ENCODE measurements around the gene NOS3.

NOS3 gene

DNA sequence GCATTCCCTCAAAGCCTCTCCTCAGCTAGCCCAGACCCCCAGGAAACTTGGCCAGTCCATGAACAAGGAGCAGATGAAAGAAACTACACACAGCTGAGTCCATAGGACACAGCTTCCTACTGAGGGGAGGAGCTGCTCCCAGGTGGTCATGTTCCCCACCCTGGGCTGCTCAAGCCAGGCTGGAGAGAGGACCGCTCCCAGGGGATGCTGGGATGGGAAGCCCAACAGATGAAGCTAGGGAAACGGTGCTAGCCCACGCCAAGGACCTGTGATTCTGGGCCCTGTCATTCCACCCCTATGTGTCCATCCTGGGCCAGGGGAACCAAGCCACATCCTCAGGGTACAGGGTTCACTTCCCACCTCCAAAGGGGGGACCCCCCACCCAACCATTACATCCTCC lies 31.7 kb upstream of the NOS3 start:
- POLR2A ChIA-PET = no interaction called here
- TF ChIP-seq, protein P1, sequence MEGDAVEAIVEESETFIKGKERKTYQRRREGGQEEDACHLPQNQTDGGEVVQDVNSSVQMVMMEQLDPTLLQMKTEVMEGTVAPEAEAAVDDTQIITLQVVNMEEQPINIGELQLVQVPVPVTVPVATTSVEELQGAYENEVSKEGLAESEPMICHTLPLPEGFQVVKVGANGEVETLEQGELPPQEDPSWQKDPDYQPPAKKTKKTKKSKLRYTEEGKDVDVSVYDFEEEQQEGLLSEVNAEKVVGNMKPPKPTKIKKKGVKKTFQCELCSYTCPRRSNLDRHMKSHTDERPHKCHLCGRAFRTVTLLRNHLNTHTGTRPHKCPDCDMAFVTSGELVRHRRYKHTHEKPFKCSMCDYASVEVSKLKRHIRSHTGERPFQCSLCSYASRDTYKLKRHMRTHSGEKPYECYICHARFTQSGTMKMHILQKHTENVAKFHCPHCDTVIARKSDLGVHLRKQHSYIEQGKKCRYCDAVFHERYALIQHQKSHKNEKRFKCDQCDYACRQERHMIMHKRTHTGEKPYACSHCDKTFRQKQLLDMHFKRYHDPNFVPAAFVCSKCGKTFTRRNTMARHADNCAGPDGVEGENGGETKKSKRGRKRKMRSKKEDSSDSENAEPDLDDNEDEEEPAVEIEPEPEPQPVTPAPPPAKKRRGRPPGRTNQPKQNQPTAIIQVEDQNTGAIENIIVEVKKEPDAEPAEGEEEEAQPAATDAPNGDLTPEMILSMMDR (IDR thresholded peaks at IDR 0.05; ENCODE audit: insufficient read depth, low read length, missing control alignments) = no peak
- DNase-seq (ENCODE audit: low read depth, low spot score) = no peak
- H3K4me3 ChIP-seq (ENCODE audit: low read depth, low read length) = no peak overlapping the region
- CTCF ChIA-PET = interaction anchor here (0.8 to 7.8 kb wide), 5 partner anchors 25 to 152 kb away, joined by 3 to 87 read pairs (median 4); no protein-coding TSS in a partner anchor

DNA sequence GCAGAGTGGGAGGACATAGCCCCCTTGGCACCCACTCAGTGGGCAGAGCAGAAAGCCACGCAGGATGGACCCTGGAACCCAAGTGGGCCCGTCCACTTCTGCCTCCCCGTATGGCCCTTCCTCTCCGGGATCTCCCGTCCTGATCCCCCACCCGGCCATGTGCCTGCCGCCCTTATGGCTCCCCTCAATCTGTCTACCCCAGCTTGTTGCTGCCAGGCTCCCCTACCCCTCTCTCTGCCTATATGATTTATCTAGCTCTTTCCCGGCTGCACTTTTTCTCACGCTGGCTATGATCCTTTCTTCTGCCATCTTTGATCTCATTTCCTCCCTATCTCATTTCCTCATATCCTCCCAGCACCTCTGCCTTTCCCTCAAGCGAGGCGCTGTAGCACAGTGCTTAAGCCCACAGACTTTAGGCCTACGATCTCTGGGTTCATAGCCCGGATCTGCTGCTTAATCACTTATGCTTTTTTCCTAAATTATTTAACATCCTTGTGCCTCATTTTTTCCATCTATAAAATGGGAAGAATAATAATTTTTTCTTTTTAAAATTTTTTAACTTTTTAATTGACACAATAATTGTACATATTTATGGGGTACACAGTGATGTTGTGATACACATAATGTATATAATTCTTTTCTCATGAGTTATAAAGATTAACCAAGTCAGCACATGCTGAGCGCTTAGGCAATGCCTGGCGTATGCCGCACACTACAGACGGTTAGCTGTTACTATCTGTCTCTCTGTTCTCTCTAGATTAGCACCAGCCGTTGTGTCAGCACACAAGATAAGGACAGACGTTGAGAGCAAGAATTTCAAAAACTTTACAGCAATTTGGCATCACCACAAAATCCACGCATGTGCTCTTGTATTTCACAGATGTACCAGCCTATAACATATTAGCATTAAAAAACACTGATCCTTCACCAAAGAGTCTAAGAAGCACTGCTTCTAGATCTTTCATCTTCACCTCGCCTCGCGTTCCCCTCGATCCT lies 30.8 kb upstream of the NOS3 start:
- DNase-seq (ENCODE audit: low read depth, low spot score) = no peak
- no peak overlapping the region for H3K4me3 ChIP-seq (ENCODE audit: low read depth, low read length)
- POLR2A ChIA-PET = interaction anchor here (1.1 kb wide), 1 partner anchor 79 kb away, joined by 3 read pairs; no protein-coding TSS in a partner anchor
- CTCF ChIA-PET = interaction anchor here (0.7 to 7.8 kb wide), 10 partner anchors 8 to 210 kb away, joined by 3 to 87 read pairs (median 4); no protein-coding TSS in a partner anchor
- TF ChIP-seq, protein P1 (IDR thresholded peaks at IDR 0.05; ENCODE audit: insufficient read depth, low read length, missing control alignments) = no peak

DNA sequence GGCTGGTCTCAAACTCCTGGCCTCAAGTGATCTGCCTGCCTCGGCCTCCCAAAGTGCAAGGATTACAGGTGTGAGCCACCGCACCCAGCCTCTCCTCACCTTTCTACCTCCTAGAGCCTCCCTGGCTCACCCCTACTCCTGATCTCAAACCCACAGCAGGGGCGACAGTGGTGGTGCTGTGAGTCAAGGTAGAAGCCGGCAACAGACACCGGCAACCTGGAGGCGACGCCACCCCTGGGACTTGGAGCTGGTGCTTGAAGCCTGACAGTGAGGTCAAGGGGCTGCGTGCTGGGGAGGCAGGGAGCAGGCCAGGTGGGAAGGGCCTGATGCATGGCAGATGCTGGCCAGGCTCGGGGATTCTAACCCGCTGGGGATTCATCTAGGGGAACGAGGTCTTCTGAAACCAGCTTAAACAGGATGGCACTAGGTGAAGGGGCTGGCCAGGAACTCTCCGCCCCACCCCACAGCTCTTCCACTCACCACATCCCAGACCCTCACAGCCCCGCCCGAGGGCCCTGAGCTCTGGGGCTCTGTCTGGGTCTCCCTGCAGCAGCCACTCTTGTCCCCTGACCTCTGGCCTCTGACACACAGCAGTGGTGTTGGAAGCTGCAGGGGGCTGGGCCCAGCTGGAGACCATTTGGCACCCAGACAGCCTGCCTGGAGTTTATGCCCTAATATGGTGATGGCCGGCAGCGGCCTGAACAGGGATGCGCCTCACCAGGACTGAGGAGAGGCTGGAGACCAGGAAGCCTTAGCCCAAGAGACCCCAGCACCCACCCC lies 29.1 kb upstream of the NOS3 start:
- H3K4me3 ChIP-seq (ENCODE audit: low read depth, low read length) = no peak overlapping the region
- DNase-seq (ENCODE audit: low read depth, low spot score) = no peak
- ChIA-PET CTCF (interaction anchor here (0.8 to 7.8 kb wide), 17 partner anchors 8 to 217 kb away, joined by 3 to 87 read pairs (median 7); no protein-coding TSS in a partner anchor), POLR2A (interaction anchor here (1.0 to 1.1 kb wide), 2 partner anchors 78 to 148 kb away, joined by 3 read pairs; no protein-coding TSS in a partner anchor)
- TF ChIP-seq, protein P1 (IDR thresholded peaks at IDR 0.05; ENCODE audit: insufficient read depth, low read length, missing control alignments) = no peak

DNA sequence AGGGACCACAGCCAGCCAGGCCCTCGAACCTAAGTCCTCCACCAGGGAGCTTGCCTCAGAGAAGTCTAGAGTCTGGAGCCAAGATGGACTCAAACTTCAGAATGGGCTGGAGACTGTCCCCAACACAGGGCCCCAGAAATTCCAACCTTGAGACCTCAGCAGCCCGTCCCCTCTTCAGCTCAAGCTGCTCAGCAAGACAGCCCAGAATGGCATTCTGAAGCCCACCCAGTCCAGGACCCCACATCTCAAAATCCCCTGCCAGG lies 28.6 kb upstream of the NOS3 start:
- no peak for DNase-seq (ENCODE audit: low read depth, low spot score)
- ChIA-PET CTCF (interaction anchor here (0.8 to 7.8 kb wide), 21 partner anchors 8 to 216 kb away, joined by 3 to 87 read pairs (median 6); no protein-coding TSS in a partner anchor), POLR2A (interaction anchor here (1.0 kb wide), 1 partner anchor 148 kb away, joined by 3 read pairs; no protein-coding TSS in a partner anchor)

DNA sequence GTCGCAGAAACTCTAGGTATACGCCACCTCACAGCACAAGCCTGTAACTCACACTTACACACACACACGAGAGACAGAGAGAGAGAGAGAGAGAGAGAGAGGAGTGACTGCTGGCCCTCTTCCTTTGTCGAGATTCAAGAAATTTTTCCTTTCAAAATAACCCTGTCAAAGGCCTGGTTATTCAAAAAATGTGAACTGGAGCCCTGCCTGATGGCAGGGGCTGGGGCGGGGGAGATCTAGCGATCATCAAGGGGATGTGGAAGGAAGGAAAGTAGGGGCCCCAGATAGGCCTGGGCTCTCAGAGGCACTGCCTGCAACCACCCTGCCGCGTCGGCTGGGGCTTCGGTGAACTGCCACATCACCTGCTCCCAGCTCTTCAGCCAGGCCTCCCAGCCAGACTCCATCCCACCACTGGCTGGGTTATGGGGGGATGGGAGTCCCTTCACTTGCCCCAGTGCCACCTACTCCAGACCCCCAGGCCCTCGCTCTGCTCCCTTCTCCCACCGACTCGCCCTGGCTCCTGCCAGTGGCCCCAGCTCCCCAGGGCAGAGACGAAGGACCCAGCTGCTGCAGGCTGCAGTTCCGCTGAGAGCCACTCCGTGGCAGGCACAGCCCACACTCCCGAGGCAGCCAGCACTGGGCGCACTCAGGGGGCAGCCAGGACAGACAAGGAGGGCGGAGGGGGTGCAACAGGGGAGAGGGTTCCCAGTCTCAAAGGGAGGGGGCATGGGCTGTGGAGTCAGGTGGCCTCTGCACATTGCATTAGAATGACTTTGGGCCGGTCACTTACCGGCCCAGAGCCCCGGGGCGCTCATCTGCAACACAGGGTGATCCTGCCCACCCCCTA lies 28.0 kb upstream of the NOS3 start:
- POLR2A ChIA-PET = interaction anchor here (1.0 kb wide), 1 partner anchor 147 kb away, joined by 3 read pairs; no protein-coding TSS in a partner anchor
- TF ChIP-seq, protein P1 (IDR thresholded peaks at IDR 0.05; ENCODE audit: insufficient read depth, low read length, missing control alignments) = peak; percentile 97
- no peak overlapping the region for H3K4me3 ChIP-seq (ENCODE audit: low read depth, low read length)
- CTCF ChIA-PET = interaction anchor here (0.6 to 7.8 kb wide), 28 partner anchors 8 to 689 kb away, joined by 3 to 87 read pairs (median 4); no protein-coding TSS in a partner anchor
- no peak for DNase-seq (ENCODE audit: low read depth, low spot score)

More for the DNA sequence above, 28.6 kb upstream of the NOS3 start:
- H3K4me3 ChIP-seq (ENCODE audit: low read depth, low read length) = no peak overlapping the region
- TF ChIP-seq, protein P1 (IDR thresholded peaks at IDR 0.05; ENCODE audit: insufficient read depth, low read length, missing control alignments) = no peak
